GM12892 (cell line): ENCODE measurements around the gene CCS.
A peak's percentile ranks its signal among the peaks of the same experiment; 100 is the strongest.

Experiments used
- POLR2A ChIP-seq: IDR thresholded peaks from 2 replicates; pipeline ENCODE4 v1.6.1; 2011; ENCODE audit warnings: low read depth, low read length, control low read depth
- POLR2AphosphoS5 ChIP-seq: IDR thresholded peaks from 2 replicates; pipeline ENCODE4 v1.6.1; 2011; ENCODE audit warnings: low read depth, low read length, control low read depth

- TF ChIP-seq POLR2A (peak; percentile 98), POLR2AphosphoS5 (peak; percentile 99)
Measured at GRCh38 chr11:66616379-66617154, 23.6 kb downstream of the CCS start, which contains the start of gene RBM14.
